GM13977 (cell line): ENCODE measurements around the gene ERBB4.

ENCODE experiments used
- DNase-seq: peaks from one replicate; pipeline ENCODE4 v3.0.0; 2012; ENCODE audit warnings: low spot score
- CTCF ChIP-seq: IDR thresholded peaks from 2 replicates; pipeline ENCODE4 v1.5.1; 2012; ENCODE audit warnings: mild to moderate bottlenecking, control low read depth; ENCODE audit not compliant: insufficient read depth; ENCODE audit errors: extremely low read depth, missing control alignments
- in situ Hi-C: fragments of 300-500 bp; cut with MboI; formaldehyde crosslinking; loops from one replicate; pipeline ENCODE4 v1.12.0; 2022; ENCODE audit warnings: low sequenced_read_pairs, low pct_unique_long_range_greater_than_20kb, mixed read lengths, inconsistent platforms; ENCODE audit not compliant: unreplicated experiment

The ERBB4 gene

GRCh38 chr2:211513446-211513845, 1025.2 kb downstream of the ERBB4 start:
- DNase-seq, result no peak
- in situ Hi-C loops, result no loop called here
- TF ChIP-seq CTCF, result no peak

GRCh38 chr2:211512806-211513205, 1025.8 kb downstream of the ERBB4 start:
- in situ Hi-C loops, result no loop called here
- no peak for DNase-seq
- TF ChIP-seq CTCF, result no peak

- TF ChIP-seq CTCF, result peak; percentile 45
- in situ Hi-C loops, result no loop called here
- no peak for DNase-seq
Observed at GRCh38 chr2:211503856-211504255, 1034.7 kb downstream of the ERBB4 start.

GRCh38 chr2:211503198-211503597, 1035.4 kb downstream of the ERBB4 start:
- DNase-seq, result no peak
- in situ Hi-C loops, result no loop called here
- no peak for TF ChIP-seq CTCF

- no peak for TF ChIP-seq CTCF
- DNase-seq, result no peak
- in situ Hi-C loops, result no loop called here
Observed at GRCh38 chr2:211498551-211499205, 1039.9 kb downstream of the ERBB4 start.

GRCh38 chr2:211495339-211495738, 1043.3 kb downstream of the ERBB4 start:
- no peak for DNase-seq
- TF ChIP-seq CTCF, result no peak
- in situ Hi-C loops, result no loop called here

GRCh38 chr2:211494536-211494935, 1044.1 kb downstream of the ERBB4 start:
- no peak for TF ChIP-seq CTCF
- DNase-seq, result no peak
- in situ Hi-C loops, result no loop called here
